DOHH2 (cell line): ENCODE measurements around the gene SNRNP27.

Experiments
- H3F3A ChIP-seq: fragments of 200-600 bp; sonication (generic), shearing (Covaris generic); 2 replicates; pipeline ENCODE4 v1.6.0; 2016; ENCODE audit warnings: antibody characterized with exemption, mild to moderate bottlenecking; ENCODE audit not compliant: control insufficient read depth, insufficient read depth
- H3K27ac ChIP-seq: fragments of 200-600 bp; sonication (generic); 2 replicates; pipeline ENCODE4 v1.5.1; 2014; ENCODE audit warnings: low read depth, mild to moderate bottlenecking, low read length, moderate library complexity
- H3K27me3 ChIP-seq: fragments of 200-600 bp; sonication (generic); 2 replicates; pipeline ENCODE4 v1.6.1; 2014; ENCODE audit warnings: mild to moderate bottlenecking, low read length, mixed read lengths; ENCODE audit not compliant: control insufficient read depth
- H3K36me3 ChIP-seq: fragments of 200-600 bp; sonication (generic); 2 replicates; pipeline ENCODE4 v1.6.1; 2014; ENCODE audit warnings: mild to moderate bottlenecking, low read length, moderate library complexity, mixed read lengths; ENCODE audit not compliant: control insufficient read depth
- H3K4me1 ChIP-seq: fragments of 200-600 bp; sonication (generic); 2 replicates; pipeline ENCODE4 v1.6.1; 2014; ENCODE audit warnings: mild to moderate bottlenecking, low read length, mixed read lengths; ENCODE audit not compliant: control insufficient read depth
- H3K4me2 ChIP-seq: fragments of 200-600 bp; sonication (generic); 2 replicates; pipeline ENCODE4 v1.6.0; 2014; ENCODE audit warnings: mild to moderate bottlenecking, low read length, moderate library complexity
- H3K4me3 ChIP-seq: fragments of 200-600 bp; sonication (generic); 2 replicates; pipeline ENCODE4 v1.5.1; 2014; ENCODE audit warnings: mild to moderate bottlenecking, low read length, mixed read lengths
- H3K79me2 ChIP-seq: fragments of 200-600 bp; sonication (generic); 2 replicates; pipeline ENCODE4 v1.6.1; 2014; ENCODE audit warnings: mild to moderate bottlenecking, low read length, mixed read lengths; ENCODE audit not compliant: control insufficient read depth
- H3K9me2 ChIP-seq: fragments of 200-600 bp; sonication (generic); replicated peaks from 2 replicates; pipeline ENCODE4 v1.6.1; 2014; ENCODE audit warnings: mild to moderate bottlenecking, low read length, mixed read lengths; ENCODE audit not compliant: control insufficient read depth
- H3K9me3 ChIP-seq: fragments of 200-600 bp; sonication (generic); 2 replicates; pipeline ENCODE4 v1.6.1; 2014; ENCODE audit warnings: antibody characterized with exemption, low read length, mixed read lengths; ENCODE audit not compliant: control insufficient read depth, insufficient read depth
- H4K20me1 ChIP-seq: fragments of 200-600 bp; sonication (generic); 2 replicates; pipeline ENCODE4 v1.6.0; 2014; ENCODE audit warnings: low read depth, mild to moderate bottlenecking, antibody characterized with exemption, low read length, moderate library complexity; ENCODE audit not compliant: control insufficient read depth, insufficient read depth
- CTCF ChIP-seq: fragments of 200-600 bp; sonication (generic); IDR thresholded peaks from one replicate; pipeline ENCODE4 v1.5.1; 2014; ENCODE audit warnings: antibody characterized with exemption, mild to moderate bottlenecking, low read depth, low read length; ENCODE audit not compliant: poor library complexity, severe bottlenecking
- EZH2phosphoT487 ChIP-seq: fragments of 200-600 bp; sonication (generic); IDR thresholded peaks from 2 replicates; pipeline ENCODE4 v1.6.1; 2017; ENCODE audit warnings: borderline replicate concordance, mild to moderate bottlenecking, antibody characterized with exemption, low read length, moderate library complexity, mixed read lengths

Gene SNRNP27

DNA sequence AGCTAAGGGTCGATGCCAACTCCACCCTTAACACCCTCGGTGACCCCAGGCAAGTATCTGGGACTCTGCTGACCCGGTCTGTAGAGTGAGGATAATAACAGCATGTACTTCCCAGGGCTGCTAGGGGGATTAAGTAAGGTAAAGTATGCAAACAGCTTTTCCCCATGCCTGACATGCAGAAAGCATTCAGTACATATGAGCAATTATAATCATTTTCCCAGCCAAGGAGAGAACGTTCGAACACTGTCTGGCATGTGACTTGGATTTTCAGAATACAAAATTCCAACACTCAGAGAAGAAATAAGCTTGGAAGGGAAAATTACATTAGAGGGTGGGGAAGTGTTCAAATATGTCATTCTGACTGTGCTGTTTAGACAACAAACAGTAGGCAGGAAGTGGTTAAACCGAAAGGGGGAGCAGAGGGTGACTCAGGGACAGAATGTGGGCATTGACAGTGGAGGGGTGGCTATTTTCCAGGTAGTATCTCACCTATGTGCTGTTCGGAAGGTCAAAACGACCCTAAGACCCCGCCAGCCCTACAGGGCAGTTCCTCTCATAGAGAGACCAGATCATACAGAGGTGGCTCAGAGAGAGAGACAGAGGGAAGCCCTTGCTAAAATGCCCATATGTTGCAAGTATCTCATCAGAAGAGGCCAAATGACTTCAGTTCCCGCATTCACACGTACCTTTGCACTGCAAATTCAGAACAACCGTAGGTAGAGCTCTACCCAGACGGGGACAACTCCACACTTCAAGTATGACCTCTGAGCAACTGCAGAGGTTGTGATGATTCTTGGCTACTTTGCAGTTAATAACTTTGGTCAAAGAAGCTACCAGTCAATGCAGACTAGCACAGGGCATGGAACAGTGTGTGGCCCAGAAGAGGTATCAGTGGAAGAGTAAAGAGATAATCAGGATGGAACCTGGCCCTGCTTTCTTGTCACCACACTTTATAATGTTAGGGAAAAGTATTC, 52.9 kb downstream of the SNRNP27 start:
- peaks cover 16% of the 10 kb centered on the region for H3K4me1 ChIP-seq
- H3K4me3 ChIP-seq, result no peak overlapping the region
- TF ChIP-seq CTCF (no peak), EZH2phosphoT487 (no peak)
- no peaks in the 10 kb centered on the region for H3K27me3 ChIP-seq
- H3F3A ChIP-seq, result no peaks in the 10 kb centered on the region
- H3K4me2 ChIP-seq, result peak overlapping the region; percentile 31
- no peaks in the 10 kb centered on the region for H3K9me2 ChIP-seq
- no peak overlapping the region for H3K27ac ChIP-seq
- no peaks in the 10 kb centered on the region for H3K36me3 ChIP-seq
- H3K9me3 ChIP-seq, result no peaks in the 10 kb centered on the region
- no peaks in the 10 kb centered on the region for H4K20me1 ChIP-seq
- H3K79me2 ChIP-seq, result no peaks in the 10 kb centered on the region

GRCh38 chr2:69947325-69947931, 53.7 kb downstream of the SNRNP27 start:
- H3F3A ChIP-seq, result no peaks in the 10 kb centered on the region
- TF ChIP-seq EZH2phosphoT487 (no peak), CTCF (no peak)
- no peak overlapping the region for H3K27ac ChIP-seq
- no peaks in the 10 kb centered on the region for H3K9me2 ChIP-seq
- H3K36me3 ChIP-seq, result no peaks in the 10 kb centered on the region
- H3K4me2 ChIP-seq, result no peak overlapping the region
- H3K9me3 ChIP-seq, result no peaks in the 10 kb centered on the region
- H3K4me1 ChIP-seq, result peaks cover 16% of the 10 kb centered on the region
- H4K20me1 ChIP-seq, result no peaks in the 10 kb centered on the region
- no peaks in the 10 kb centered on the region for H3K27me3 ChIP-seq
- no peaks in the 10 kb centered on the region for H3K79me2 ChIP-seq
- no peak overlapping the region for H3K4me3 ChIP-seq

DNA sequence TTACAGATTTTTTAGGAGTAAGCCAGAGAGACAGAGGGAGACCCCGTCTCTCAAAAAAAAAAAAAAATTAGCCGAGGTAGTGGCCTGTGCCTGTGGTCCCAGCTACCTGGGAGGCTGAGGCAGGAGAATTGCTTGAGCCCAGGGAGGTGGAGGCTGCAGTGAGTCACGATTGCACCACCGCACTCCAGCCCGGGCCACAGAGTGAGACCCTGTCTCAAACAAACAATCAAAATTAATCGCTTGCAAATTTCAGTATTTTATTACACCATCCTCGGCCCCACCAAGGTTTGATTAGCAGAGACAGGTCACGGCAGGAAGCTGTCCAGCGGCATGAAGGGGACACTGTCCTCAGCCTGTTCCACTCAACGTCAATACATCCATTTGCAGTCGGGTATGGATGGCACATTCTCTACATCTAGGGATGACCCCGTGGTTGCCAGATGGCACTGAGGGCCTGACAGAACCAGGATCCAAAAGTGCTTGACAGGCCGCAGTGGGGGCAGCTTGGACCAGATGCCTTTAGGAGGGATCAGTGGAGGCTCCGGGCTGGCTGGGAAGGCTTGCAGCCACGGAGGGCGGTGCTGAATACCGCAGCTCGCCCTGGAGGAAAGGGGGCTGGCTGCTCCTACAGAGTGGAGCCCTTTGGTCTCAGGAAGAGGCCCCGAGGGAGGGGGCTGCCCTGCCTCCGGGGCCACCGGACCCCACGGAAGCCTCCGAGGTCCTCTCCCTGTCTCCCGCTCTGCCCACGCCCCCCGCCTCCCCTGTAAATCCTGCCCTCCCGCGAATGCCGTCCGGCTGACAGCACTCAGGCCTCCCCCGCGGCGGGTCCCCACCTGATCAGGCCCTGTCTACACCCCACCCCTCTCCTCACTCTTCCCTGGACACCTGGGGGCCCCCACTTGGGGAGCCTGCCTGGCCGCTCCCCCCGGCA, 54.5 kb downstream of the SNRNP27 start:
- Histone ChIP-seq H3K9me2 (no peaks in the 10 kb centered on the region), H3K4me2 (no peak overlapping the region), H3F3A (no peaks in the 10 kb centered on the region), H3K9me3 (no peaks in the 10 kb centered on the region), H3K36me3 (no peaks in the 10 kb centered on the region), H3K79me2 (no peaks in the 10 kb centered on the region), H4K20me1 (no peaks in the 10 kb centered on the region), H3K4me3 (no peak overlapping the region), H3K27ac (no peak overlapping the region), H3K27me3 (no peaks in the 10 kb centered on the region; the same call in 1 of the 2 replicates), H3K4me1 (peaks cover 16% of the 10 kb centered on the region)
- TF ChIP-seq CTCF (no peak), EZH2phosphoT487 (no peak)
